GM18505 (cell line): ENCODE measurements around the gene HADH.
"Not testable (repeated sequence)": the region's sequence is repeated elsewhere in the genome, so short reads cannot be mapped to it uniquely, and the experiment has no call there.

ENCODE experiments used
- ATAC-seq: cut with Tn5 transposase; IDR thresholded peaks from one replicate; pipeline ENCODE4 v1.9.1; 2021; ENCODE audit not compliant: unreplicated experiment
- POLR2A ChIP-seq: IDR thresholded peaks from 4 replicates; pipeline ENCODE4 v1.6.1; 2011; ENCODE audit warnings: borderline replicate concordance; ENCODE audit not compliant: insufficient read depth, insufficient read length; ENCODE audit errors: extremely low read depth

Gene HADH

GRCh38 chr4:108004646-108005045, 15.0 kb downstream of the HADH start:
- no peak for ATAC-seq
- no peak for TF ChIP-seq POLR2A

- TF ChIP-seq POLR2A, result no peak
- no peak for ATAC-seq
Measured at GRCh38 chr4:108005807-108006206, 16.1 kb downstream of the HADH start.

- ATAC-seq, result no peak
- no peak for TF ChIP-seq POLR2A
Measured at GRCh38 chr4:108006361-108006760, 16.7 kb downstream of the HADH start.

GRCh38 chr4:108007984-108008383, 18.3 kb downstream of the HADH start:
- ATAC-seq, result no peak
- TF ChIP-seq POLR2A, result no peak

GRCh38 chr4:108008721-108009120, 19.0 kb downstream of the HADH start:
- TF ChIP-seq POLR2A, result no peak
- no peak for ATAC-seq

GRCh38 chr4:108010167-108010566, 20.5 kb downstream of the HADH start:
- no peak for TF ChIP-seq POLR2A
- ATAC-seq, result no peak

GRCh38 chr4:108012382-108012781, 22.7 kb downstream of the HADH start:
- ATAC-seq, result not testable (repeated sequence)

- no peak for ATAC-seq
Measured at GRCh38 chr4:108013327-108013726, 23.6 kb downstream of the HADH start.

GRCh38 chr4:108013955-108014354, 24.3 kb downstream of the HADH start:
- ATAC-seq, result no peak
- no peak for TF ChIP-seq POLR2A

More at GRCh38 chr4:108013327-108013726, 23.6 kb downstream of the HADH start:
- no peak for TF ChIP-seq POLR2A

- ATAC-seq, result peak; percentile 79
- TF ChIP-seq POLR2A, result no peak
Measured at GRCh38 chr4:108018040-108018883, 28.6 kb downstream of the HADH start.

- TF ChIP-seq POLR2A, result no peak
Measured at GRCh38 chr4:108018884-108019187, 29.1 kb downstream of the HADH start.

GRCh38 chr4:108024085-108024877, 34.6 kb downstream of the HADH start:
- no peak for TF ChIP-seq POLR2A
- ATAC-seq, result no peak

More at GRCh38 chr4:108018884-108019187, 29.1 kb downstream of the HADH start:
- no peak for ATAC-seq

GRCh38 chr4:108024878-108025165, 35.1 kb downstream of the HADH start:
- no peak for TF ChIP-seq POLR2A
- no peak for ATAC-seq

GRCh38 chr4:108029016-108029720, 39.5 kb downstream of the HADH start:
- no peak for TF ChIP-seq POLR2A
- ATAC-seq, result no peak
